K562 (cell line): ENCODE measurements around the gene CUTA. TPM values are rescaled to one million over a fixed set of nuclear protein-coding genes. Genes with fewer than 3 reads are reported as not detected.

Experiments used
- ATF7 ChIP-seq: fragments of 450-650 bp; IDR thresholded peaks from 2 replicates; pipeline ENCODE4 v1.7.1; 2014; ENCODE audit warnings: mild to moderate bottlenecking, moderate library complexity
- FOXP1 ChIP-seq: sonication (generic); formaldehyde crosslinking; IDR thresholded peaks from 2 replicates; pipeline ENCODE4 v1.8.0; 2022; ENCODE audit warnings: mild to moderate bottlenecking, missing genetic modification reagents
- HEY1 ChIP-seq: fragments of 250-450 bp; sonication (Bioruptor Pico); IDR thresholded peaks from 2 replicates; pipeline ENCODE4 v1.5.0; 2020; ENCODE audit warnings: mild to moderate bottlenecking, moderate library complexity, borderline replicate concordance
- HNRNPLL ChIP-seq: fragments of 200-400 bp; formaldehyde crosslinking; IDR thresholded peaks from 2 replicates; pipeline ENCODE4 v1.6.1; 2017; ENCODE audit warnings: low read length, low read depth, mild to moderate bottlenecking; ENCODE audit not compliant: poor library complexity, severe bottlenecking
- KLF10 ChIP-seq: fragments of 250-450 bp; sonication (Bioruptor Pico); IDR thresholded peaks from 2 replicates; pipeline ENCODE4 v1.6.1; 2021; ENCODE audit warnings: matching md5 sums
- MAFK ChIP-seq: IDR thresholded peaks from 2 replicates; pipeline ENCODE4 v1.6.1; 2011; ENCODE audit warnings: low read length, improper control_type of control experiment
- MEF2D ChIP-seq: conservative IDR thresholded peaks from 2 replicates; pipeline ENCODE4 v1.6.1; 2016; ENCODE audit warnings: low read depth, missing genetic modification characterization, missing compliant biosample characterization
- NCOA1 ChIP-seq: fragments of 450-650 bp; IDR thresholded peaks from 2 replicates; pipeline ENCODE4 v1.6.1; 2016; ENCODE audit warnings: low read depth
- NFE2L1 ChIP-seq: fragments of 450-650 bp; IDR thresholded peaks from 2 replicates; pipeline ENCODE4 v1.6.1; 2016; ENCODE audit warnings: missing genetic modification characterization, low read depth, mild to moderate bottlenecking, missing compliant biosample characterization, moderate library complexity, borderline replicate concordance
- NONO ChIP-seq, 2 experiments: fragments of 200-400 bp in 1 of 2; fragments of 450-650 bp in 1 of 2; formaldehyde crosslinking in 1 of 2; IDR thresholded peaks; 2 replicates each; pipeline ENCODE4 v1.6.1; 2017; ENCODE audit warnings: low read depth in 2 of 2, mild to moderate bottlenecking in 2 of 2, moderate library complexity in 2 of 2, low read length in 1 of 2
- PHF20 ChIP-seq: fragments of 450-650 bp; IDR thresholded peaks from 2 replicates; pipeline ENCODE4 v1.6.1; 2018; ENCODE audit not compliant: partially characterized antibody
- PPARD ChIP-seq: fragments of 250-450 bp; sonication (Bioruptor Pico); IDR thresholded peaks from 2 replicates; pipeline ENCODE4 v1.8.0; 2022; ENCODE audit warnings: inconsistent platforms, mild to moderate bottlenecking, moderate library complexity
- TBL1XR1 ChIP-seq, 2 experiments: IDR thresholded peaks; 2 replicates each; pipeline ENCODE4 v1.6.1; 2012; ENCODE audit warnings: improper control_type of control experiment in 2 of 2, low read length in 2 of 2, mild to moderate bottlenecking in 1 of 2
- TCFL5 ChIP-seq: fragments of 250-450 bp; sonication (Bioruptor Pico); conservative IDR thresholded peaks from 2 replicates; pipeline ENCODE4 v1.6.1; 2021; ENCODE audit warnings: mild to moderate bottlenecking, moderate library complexity, matching md5 sums
- ZBTB34 ChIP-seq: fragments of 250-450 bp; sonication (Bioruptor Pico); IDR thresholded peaks from 2 replicates; pipeline ENCODE4 v1.8.0; 2021; ENCODE audit warnings: mild to moderate bottlenecking, moderate library complexity
- ZFP30 ChIP-seq: fragments of 250-450 bp; sonication (Bioruptor Pico); IDR thresholded peaks from 2 replicates; pipeline ENCODE4 v1.8.0; 2022; ENCODE audit warnings: moderate library complexity, mild to moderate bottlenecking, inconsistent platforms, borderline replicate concordance
- ZKSCAN1 ChIP-seq: fragments of 150-350 bp; IDR thresholded peaks from 2 replicates; pipeline ENCODE4 v1.6.1; 2016; ENCODE audit warnings: low read depth, low read length
- ZNF175 ChIP-seq: fragments of 200-800 bp; sonication (Bioruptor generic); IDR thresholded peaks from 2 replicates; pipeline ENCODE4 v1.6.1; 2016; ENCODE audit warnings: low read depth, mild to moderate bottlenecking, missing genetic modification characterization, missing compliant biosample characterization
- ZNF3 ChIP-seq: fragments of 250-450 bp; sonication (Bioruptor Pico); IDR thresholded peaks from 2 replicates; pipeline ENCODE4 v1.5.0; 2021; ENCODE audit warnings: mild to moderate bottlenecking, moderate library complexity
- ZNF644 ChIP-seq: fragments of 200-800 bp; sonication (Bioruptor generic); IDR thresholded peaks from 2 replicates; pipeline ENCODE4 v1.6.1; 2016; ENCODE audit warnings: low read depth, missing genetic modification characterization, missing compliant biosample characterization
- ZNF764 ChIP-seq: fragments of 250-450 bp; sonication (Bioruptor Pico); IDR thresholded peaks from 2 replicates; pipeline ENCODE4 v1.4.0; 2020; ENCODE audit warnings: low read depth, mild to moderate bottlenecking, moderate library complexity
- polyA plus RNA-seq, 8 experiments: library from polyadenylated mRNA; depleted of rRNA in 4 of 8; stranded (reverse) in 5 of 8; unstranded in 3 of 8; fragments of >200 nt; fragmentation: Nextera tagmentation in 2 of 8; fragmentation: Illumina TruSeq in 1 of 8; extraction: Ambion mirVana in 2 of 8; extraction: Trizol in 1 of 8; gene quantifications; 2 replicates each; pipeline versions ENCODE4 v1.2.1 to v1.2.3, GENCODE V29; 2011 to 2014; ENCODE audit warnings: inconsistent platforms in 1 of 8, missing spikeins in 1 of 8
- total RNA-seq, 7 experiments: library from RNA; depleted of rRNA in 6 of 7; stranded (reverse); fragments of >200 nt in 6 of 7; fragmentation: Illumina TruSeq in 2 of 7; extraction: Trizol in 2 of 7; gene quantifications; 2 replicates each; pipeline versions ENCODE4 v1.2.1 to v1.2.3, GENCODE V29; 2011 to 2021; ENCODE audit warnings: low replicate concordance in 1 of 7
- TF ChIP-seq, protein P1 (sequence below): fragments of 450-650 bp; IDR thresholded peaks from 2 replicates; pipeline ENCODE4 v1.6.1; 2016
- TF ChIP-seq, protein P2 (sequence below): sonication (generic); formaldehyde crosslinking; IDR thresholded peaks from 2 replicates; pipeline ENCODE4 v1.8.1; 2023; ENCODE audit warnings: mild to moderate bottlenecking, missing genetic modification reagents
- TF ChIP-seq, protein P3 (sequence below): fragments of 450-650 bp; IDR thresholded peaks from 2 replicates; pipeline ENCODE4 v1.6.1; 2016; ENCODE audit warnings: missing biosample characterization, missing genetic modification characterization

CUTA gene
- total and polyA plus RNA-seq, 9 of the 15 experiments (the other 6 are each of a cell fraction or from before 2014, with no cell fraction given), result 166 to 682 (median 310) TPM

DNA sequence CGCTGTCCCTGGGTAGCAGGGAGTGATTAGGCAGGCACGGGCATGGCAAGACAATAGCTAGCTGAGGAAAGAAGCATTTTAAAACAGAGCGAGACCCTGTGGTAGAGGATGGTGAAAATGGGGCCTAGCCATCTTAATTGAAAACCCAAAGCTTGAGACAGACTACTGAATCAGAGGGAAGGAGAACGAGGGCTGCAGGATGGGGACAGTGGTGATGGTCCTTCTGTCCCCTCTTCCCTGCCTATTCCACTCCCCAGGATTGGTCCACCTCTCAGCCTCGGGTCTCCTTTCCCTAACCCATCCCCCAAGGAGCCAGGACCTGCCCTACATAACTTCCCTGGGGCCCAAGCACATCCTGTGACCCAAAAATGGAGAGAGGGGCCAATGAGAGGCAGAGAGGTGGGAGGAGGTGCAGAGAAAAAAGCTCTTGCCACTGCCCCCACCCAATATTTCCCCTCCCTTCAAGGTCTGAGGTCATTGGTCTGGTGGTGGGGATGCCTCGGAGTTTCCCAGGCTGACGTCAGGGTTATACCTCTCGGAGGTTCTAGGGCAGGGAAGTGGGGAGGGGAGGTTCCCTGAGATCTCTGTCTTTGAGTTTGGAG is 884 bp upstream of the CUTA start (continued):
- TF ChIP-seq ZBTB34 (0 out of 2 replicates have a peak, but pooled peaks have one; percentile 30), ZKSCAN1 (no peak), ZNF3 (CRISPR knock-in tag) (no peak), HEY1 (CRISPR knock-in tag) (no peak), TBL1XR1 (IDR thresholded peaks at IDR 0.05; ENCODE audit: low read length in 2 of 2) (no peak), FOXP1 (CRISPR knock-in tag) (no peak), ZNF175 (CRISPR knock-in tag) (no peak), MEF2D (no peak), MAFK (no peak), ZNF764 (CRISPR knock-in tag) (no peak), KLF10 (CRISPR knock-in tag) (no peak), HNRNPLL (no peak), NCOA1 (no peak), ZFP30 (no peak), NONO (IDR thresholded peaks at IDR 0.05; ENCODE audit: low read depth in 2 of 2, low read length in 1 of 2) (no peak), TCFL5 (CRISPR knock-in tag) (no peak), PPARD (CRISPR knock-in tag) (0 out of 2 replicates have a peak, but pooled peaks have one; percentile 23), ZNF644 (tag) (0 out of 2 replicates have a peak, but pooled peaks have one; percentile 15), PHF20 (no peak), NFE2L1 (tag) (no peak), ATF7 (peak; percentile 92)
- TF ChIP-seq, protein P1, sequence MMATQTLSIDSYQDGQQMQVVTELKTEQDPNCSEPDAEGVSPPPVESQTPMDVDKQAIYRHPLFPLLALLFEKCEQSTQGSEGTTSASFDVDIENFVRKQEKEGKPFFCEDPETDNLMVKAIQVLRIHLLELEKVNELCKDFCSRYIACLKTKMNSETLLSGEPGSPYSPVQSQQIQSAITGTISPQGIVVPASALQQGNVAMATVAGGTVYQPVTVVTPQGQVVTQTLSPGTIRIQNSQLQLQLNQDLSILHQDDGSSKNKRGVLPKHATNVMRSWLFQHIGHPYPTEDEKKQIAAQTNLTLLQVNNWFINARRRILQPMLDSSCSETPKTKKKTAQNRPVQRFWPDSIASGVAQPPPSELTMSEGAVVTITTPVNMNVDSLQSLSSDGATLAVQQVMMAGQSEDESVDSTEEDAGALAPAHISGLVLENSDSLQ, result no peak
- TF ChIP-seq, protein P2, sequence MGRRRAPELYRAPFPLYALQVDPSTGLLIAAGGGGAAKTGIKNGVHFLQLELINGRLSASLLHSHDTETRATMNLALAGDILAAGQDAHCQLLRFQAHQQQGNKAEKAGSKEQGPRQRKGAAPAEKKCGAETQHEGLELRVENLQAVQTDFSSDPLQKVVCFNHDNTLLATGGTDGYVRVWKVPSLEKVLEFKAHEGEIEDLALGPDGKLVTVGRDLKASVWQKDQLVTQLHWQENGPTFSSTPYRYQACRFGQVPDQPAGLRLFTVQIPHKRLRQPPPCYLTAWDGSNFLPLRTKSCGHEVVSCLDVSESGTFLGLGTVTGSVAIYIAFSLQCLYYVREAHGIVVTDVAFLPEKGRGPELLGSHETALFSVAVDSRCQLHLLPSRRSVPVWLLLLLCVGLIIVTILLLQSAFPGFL, result no peak
- TF ChIP-seq, protein P3, sequence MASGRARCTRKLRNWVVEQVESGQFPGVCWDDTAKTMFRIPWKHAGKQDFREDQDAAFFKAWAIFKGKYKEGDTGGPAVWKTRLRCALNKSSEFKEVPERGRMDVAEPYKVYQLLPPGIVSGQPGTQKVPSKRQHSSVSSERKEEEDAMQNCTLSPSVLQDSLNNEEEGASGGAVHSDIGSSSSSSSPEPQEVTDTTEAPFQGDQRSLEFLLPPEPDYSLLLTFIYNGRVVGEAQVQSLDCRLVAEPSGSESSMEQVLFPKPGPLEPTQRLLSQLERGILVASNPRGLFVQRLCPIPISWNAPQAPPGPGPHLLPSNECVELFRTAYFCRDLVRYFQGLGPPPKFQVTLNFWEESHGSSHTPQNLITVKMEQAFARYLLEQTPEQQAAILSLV (tag), result no peak
